Activated B cell treated with CpG ODN at 0.5 μM for 24 hours (primary cell): ENCODE data around the gene ANO5. TPM values are rescaled to one million over a fixed set of nuclear protein-coding genes. Genes with fewer than 3 reads are reported as not detected.
"Not testable (repeated sequence)": the region's sequence is repeated elsewhere in the genome, so short reads cannot be mapped to it uniquely, and the experiment has no call there.

ENCODE experiments used
- ATAC-seq: fragments of 200-7000 bp; cut with Tn5 transposase; one replicate; pipeline ENCODE4 v1.10.0; 2021; ENCODE audit warnings: low read depth, mild to moderate bottlenecking, moderate library complexity
- CTCF ChIA-PET: fragments of 350-600 bp; sonication (Branson Sonifier 250); formaldehyde crosslinking; loops from one replicate; lab custom pipeline; 2021; ENCODE audit warnings: antibody characterized with exemption; lab: Charles Lee
- POLR2A ChIA-PET: fragments of 350-600 bp; sonication (Branson Sonifier 250); formaldehyde crosslinking; loops from one replicate; lab custom pipeline; 2021; ENCODE audit warnings: antibody characterized with exemption; lab: Charles Lee
- DNase-seq: peaks from one replicate; pipeline ENCODE4 v3.0.0; 2022
- H3K27ac Mint-ChIP-seq: one replicate; pipeline ENCODE4 v1.8.0; 2020; ENCODE audit warnings: mixed read lengths
- H3K27me3 Mint-ChIP-seq: one replicate; pipeline ENCODE4 v1.8.0; 2021; ENCODE audit warnings: mixed read lengths
- H3K36me3 Mint-ChIP-seq: one replicate; pipeline ENCODE4 v1.8.0; 2021; ENCODE audit warnings: low read depth, mixed read lengths
- H3K4me1 Mint-ChIP-seq: one replicate; pipeline ENCODE4 v1.8.0; 2021; ENCODE audit warnings: mixed read lengths
- H3K4me3 Mint-ChIP-seq: one replicate; pipeline ENCODE4 v1.8.0; 2020; ENCODE audit warnings: mild to moderate bottlenecking, mixed read lengths
- H3K9me3 Mint-ChIP-seq: one replicate; pipeline ENCODE4 v1.8.0; 2020; ENCODE audit warnings: mixed read lengths
- intact Hi-C: fragments of 100-400 bp; cut with micrococcal nuclease; formaldehyde crosslinking; loops from one replicate; pipeline ENCODE4 v1.15.1; 2024
- total RNA-seq: library from RNA; stranded (reverse); gene quantifications from 2 replicates; pipeline ENCODE4 v1.2.3, GENCODE V29; 2022
- TF ChIP-seq, protein P1 (sequence below): fragments of 200-600 bp; IDR thresholded peaks from one replicate; pipeline ENCODE4 v1.8.0; 2022; ENCODE audit warnings: antibody characterized with exemption, mild to moderate bottlenecking

ANO5 gene
- total RNA-seq, 1 donor from 2014 or later: not detected

DNA sequence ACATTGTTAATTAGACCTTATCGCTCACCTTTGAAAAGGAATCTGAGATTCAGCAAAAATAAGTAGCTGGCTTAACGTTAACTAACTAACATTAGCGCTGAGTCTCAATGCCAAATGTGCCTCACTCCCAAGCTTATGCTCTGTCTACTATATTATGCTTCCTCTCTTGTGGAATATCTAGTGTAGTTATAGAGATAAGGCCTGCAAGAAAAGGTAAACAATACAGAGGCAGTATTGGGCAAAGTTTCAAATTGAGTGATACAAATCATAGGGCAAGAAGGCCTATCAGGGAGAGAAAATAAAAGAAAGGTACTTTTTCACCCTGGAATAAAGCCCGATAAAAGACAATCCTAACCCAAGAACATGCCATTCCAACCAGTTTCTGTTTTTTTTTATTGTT, 83.7 kb downstream of the ANO5 start:
- Mint-ChIP-seq H3K4me3 (no peak overlapping the region), H3K9me3 (no peaks in the 10 kb centered on the region), H3K27me3 (no peaks in the 10 kb centered on the region), H3K4me1 (no peaks in the 10 kb centered on the region), H3K27ac (no peak overlapping the region), H3K36me3 (no peaks in the 10 kb centered on the region)
- POLR2A ChIA-PET: no interaction called here
- CTCF ChIA-PET: no interaction called here
- intact Hi-C loops: no loop called here
- DNase-seq (no peak), ATAC-seq (no peak)
- TF ChIP-seq, protein P1, sequence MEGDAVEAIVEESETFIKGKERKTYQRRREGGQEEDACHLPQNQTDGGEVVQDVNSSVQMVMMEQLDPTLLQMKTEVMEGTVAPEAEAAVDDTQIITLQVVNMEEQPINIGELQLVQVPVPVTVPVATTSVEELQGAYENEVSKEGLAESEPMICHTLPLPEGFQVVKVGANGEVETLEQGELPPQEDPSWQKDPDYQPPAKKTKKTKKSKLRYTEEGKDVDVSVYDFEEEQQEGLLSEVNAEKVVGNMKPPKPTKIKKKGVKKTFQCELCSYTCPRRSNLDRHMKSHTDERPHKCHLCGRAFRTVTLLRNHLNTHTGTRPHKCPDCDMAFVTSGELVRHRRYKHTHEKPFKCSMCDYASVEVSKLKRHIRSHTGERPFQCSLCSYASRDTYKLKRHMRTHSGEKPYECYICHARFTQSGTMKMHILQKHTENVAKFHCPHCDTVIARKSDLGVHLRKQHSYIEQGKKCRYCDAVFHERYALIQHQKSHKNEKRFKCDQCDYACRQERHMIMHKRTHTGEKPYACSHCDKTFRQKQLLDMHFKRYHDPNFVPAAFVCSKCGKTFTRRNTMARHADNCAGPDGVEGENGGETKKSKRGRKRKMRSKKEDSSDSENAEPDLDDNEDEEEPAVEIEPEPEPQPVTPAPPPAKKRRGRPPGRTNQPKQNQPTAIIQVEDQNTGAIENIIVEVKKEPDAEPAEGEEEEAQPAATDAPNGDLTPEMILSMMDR: no peak

DNA sequence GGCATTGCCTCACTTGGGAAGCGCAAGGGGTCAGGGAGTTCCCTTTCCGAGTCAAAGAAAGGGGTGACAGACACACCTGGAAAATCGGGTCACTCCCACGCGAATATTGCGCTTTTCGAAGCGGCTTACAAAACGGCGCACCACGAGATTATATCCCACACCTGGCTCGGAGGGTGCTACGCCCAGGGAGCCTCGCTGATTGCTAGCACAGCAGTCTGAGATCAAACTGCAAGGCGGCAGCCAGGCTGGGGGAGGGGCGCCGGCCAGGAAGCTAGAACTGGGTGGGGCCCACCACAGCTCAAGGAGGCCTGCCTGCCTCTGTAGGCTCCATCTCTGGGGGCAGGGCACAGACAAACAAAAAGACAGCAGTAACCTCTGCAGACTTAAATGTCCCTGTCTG, 92.1 kb downstream of the ANO5 start:
- ATAC-seq, DNase-seq, H3K36me3 Mint-ChIP-seq, intact Hi-C loops, H3K4me1 Mint-ChIP-seq, H3K4me3 Mint-ChIP-seq, POLR2A ChIA-PET, CTCF ChIA-PET, H3K27me3 Mint-ChIP-seq, H3K9me3 Mint-ChIP-seq, H3K27ac Mint-ChIP-seq: not testable (repeated sequence)

DNA sequence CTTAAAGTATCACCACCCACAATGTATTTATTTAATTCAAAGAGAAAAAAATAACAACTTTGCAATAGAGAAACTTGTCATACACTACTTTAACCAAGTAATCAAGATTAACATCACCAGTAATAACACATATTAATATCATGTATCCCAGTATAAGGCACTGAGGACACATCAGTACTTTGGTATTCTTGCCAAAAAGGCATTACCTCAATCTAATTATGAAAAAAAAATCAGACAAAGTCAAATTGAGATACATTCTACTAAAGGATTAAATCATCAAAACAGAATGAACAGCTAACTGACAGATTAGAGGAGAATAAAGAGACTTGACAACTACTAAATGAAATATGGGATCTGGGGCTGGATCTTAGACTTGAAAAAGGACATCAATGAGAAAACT, 109.5 kb downstream of the ANO5 start:
- TF ChIP-seq, protein P1: no peak
- no peaks in the 10 kb centered on the region for H3K9me3 Mint-ChIP-seq
- DNase-seq (no peak), ATAC-seq (no peak)
- CTCF ChIA-PET: interaction anchor here (0.7 kb wide), 1 partner anchor 12 kb away, joined by 3 read pairs; no protein-coding TSS in a partner anchor
- H3K36me3 Mint-ChIP-seq: no peaks in the 10 kb centered on the region
- POLR2A ChIA-PET: no interaction called here
- peaks cover 5% of the 10 kb centered on the region for H3K27me3 Mint-ChIP-seq
- H3K4me3 Mint-ChIP-seq: no peak overlapping the region
- H3K4me1 Mint-ChIP-seq: no peaks in the 10 kb centered on the region
- no peak overlapping the region for H3K27ac Mint-ChIP-seq
- intact Hi-C loops: no loop called here

DNA sequence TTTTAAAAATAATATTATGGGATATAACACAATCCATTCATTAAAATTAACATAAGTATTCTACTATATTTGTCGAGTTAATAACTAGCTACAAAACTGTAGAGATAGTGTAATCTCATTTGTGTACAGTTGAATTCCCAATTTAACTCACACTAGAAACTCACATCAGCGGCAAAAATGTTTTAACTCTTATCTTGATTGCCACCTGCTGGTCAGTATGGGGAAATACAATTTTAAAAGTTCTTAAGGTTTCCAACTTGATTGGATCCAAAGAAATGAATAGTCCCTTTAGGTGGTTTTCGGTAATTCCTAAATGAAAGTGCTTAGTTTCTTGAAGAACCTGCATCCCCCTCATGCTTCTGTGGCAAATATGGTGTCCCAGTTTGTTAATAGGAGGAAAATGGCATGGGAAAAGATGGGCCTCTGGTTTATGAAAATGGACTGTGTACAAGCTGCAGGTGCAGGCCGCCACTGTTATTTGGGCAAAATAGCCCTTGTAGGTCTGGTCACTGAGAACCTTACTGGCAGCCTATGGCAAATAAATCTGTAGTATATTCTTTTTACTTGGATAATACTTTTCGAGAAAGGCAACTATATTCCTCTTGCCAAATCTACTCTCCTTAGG, 111.6 kb downstream of the ANO5 start:
- ATAC-seq (no peak), DNase-seq (no peak)
- intact Hi-C loops: loop anchor here (1.0 kb wide), 1 partner anchor 59 kb away; no protein-coding TSS in a partner anchor
- H3K4me3 Mint-ChIP-seq: no peak overlapping the region
- ChIA-PET CTCF (interaction anchor here (0.5 to 1.3 kb wide), 4 partner anchors 30 to 1656 kb away, joined by 3 to 5 read pairs (median 4); no protein-coding TSS in a partner anchor), POLR2A (no interaction called here)
- H3K9me3 Mint-ChIP-seq: no peaks in the 10 kb centered on the region
- peaks cover 5% of the 10 kb centered on the region for H3K27me3 Mint-ChIP-seq
- H3K27ac Mint-ChIP-seq: no peak overlapping the region
- TF ChIP-seq, protein P1: no peak
- H3K4me1 Mint-ChIP-seq: no peaks in the 10 kb centered on the region
- H3K36me3 Mint-ChIP-seq: no peaks in the 10 kb centered on the region

DNA sequence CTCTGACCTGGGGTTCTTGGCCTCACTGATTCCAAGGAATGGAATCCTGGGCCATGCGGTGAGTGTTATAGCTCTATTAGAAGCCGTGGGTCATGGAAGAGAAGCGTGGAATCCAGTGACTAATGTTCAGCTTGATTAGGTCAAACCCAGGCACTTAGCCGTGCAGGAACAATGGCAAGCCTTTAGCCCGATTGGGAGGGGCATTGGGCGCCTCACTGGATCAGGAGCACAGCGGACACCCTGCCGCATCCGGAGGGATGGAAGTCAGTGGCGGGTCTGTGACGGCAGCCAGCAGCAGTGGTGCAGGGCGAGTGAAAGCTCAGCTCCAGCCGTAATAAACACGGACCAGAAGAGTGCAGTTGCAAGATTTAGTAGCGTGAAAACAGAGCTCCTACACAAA, 124.8 kb downstream of the ANO5 start:
- POLR2A ChIA-PET: no interaction called here
- CTCF ChIA-PET: interaction anchor here (1.2 kb wide), 1 partner anchor 470 kb away, joined by 3 read pairs; no protein-coding TSS in a partner anchor
- Mint-ChIP-seq H3K27me3 (peaks cover 2% of the 10 kb centered on the region), H3K27ac (no peak overlapping the region), H3K4me3 (no peak overlapping the region), H3K36me3 (no peaks in the 10 kb centered on the region), H3K4me1 (no peaks in the 10 kb centered on the region), H3K9me3 (no peaks in the 10 kb centered on the region)
- DNase-seq (no peak), ATAC-seq (no peak)
- TF ChIP-seq, protein P1: no peak
- intact Hi-C loops: no loop called here
